ENCODE measurements around the gene AKAP1.

GRCh38 chr17:57068222-57068658 lies 16.8 kb upstream of the AKAP1 start:
- TF ChIP-seq CTCF (IDR thresholded peaks at IDR 0.05) (no peak), POLR2A (IDR thresholded peaks at IDR 0.05) (no peak)

All from prostate gland (tissue), 2 donors.